Esophagus mucosa (tissue), 1 donor: Measurements from ENCODE around the gene MCC. TPM values are rescaled to one million over a fixed set of nuclear protein-coding genes. Genes with fewer than 3 reads are reported as not detected.

Source experiments
- ATAC-seq: fragments of 200-7000 bp; cut with Tn5 transposase; one replicate; pipeline ENCODE4 v1.9.1; 2020
- total RNA-seq: library from RNA; stranded (reverse); gene quantifications from one replicate; pipeline ENCODE4 v1.2.4, GENCODE V29; 2023
- donor health status: DM: yes; HTN: yes; CAD: no.

MCC gene
- total RNA-seq, 1 donor from 2014 or later, result 37.6 TPM

GRCh38 chr5:113195251-113195650 is 293.0 kb downstream of the MCC start:
- no peak for ATAC-seq

DNA sequence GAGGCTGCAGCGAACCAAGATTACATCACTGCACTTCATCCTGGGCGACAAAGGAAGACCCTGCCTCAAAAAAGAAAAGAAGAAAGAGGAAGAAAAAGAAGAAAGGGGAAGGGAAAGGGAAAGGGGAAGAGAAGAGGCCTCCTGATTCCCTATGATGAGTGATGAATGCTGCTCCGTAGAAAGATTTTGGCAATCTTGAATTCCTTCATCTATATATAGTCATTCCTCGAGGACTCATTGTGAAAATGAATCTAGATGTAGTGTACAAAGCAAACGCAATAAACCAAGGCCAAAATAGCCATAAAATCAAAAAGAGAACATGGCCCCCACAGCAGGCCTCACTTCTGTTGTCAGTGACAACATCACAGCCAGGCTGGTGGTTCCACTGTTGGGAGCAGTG is 293.7 kb downstream of the MCC start:
- no peak for ATAC-seq

DNA sequence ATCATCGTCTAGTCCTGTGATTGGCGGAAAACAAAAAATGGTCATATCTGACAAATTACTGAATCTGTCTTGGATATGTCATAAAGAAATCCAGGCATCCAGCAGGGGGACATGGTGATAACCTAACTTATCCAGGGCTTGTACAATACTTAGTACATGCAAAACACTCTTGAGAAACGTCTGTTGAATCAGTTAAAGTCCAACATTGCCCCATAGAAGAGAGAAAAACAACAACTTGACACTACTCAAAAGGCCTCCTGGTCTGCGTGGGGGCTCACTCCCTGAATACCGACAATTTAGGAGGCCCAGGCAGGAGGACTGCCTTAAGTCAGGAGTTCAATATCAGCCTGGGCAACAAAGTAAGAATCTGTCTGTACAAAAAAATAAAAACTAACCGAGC is 294.1 kb downstream of the MCC start:
- no peak for ATAC-seq

- no peak for ATAC-seq
These were observed 294.8 kb downstream of the MCC start for GRCh38 chr5:113193311-113193978.

GRCh38 chr5:113192541-113192940 is 295.7 kb downstream of the MCC start:
- peak; percentile 91 for ATAC-seq

GRCh38 chr5:113190347-113190746 is 297.9 kb downstream of the MCC start:
- peak; percentile 61 for ATAC-seq

- ATAC-seq, result no peak
These were observed 299.0 kb downstream of the MCC start for GRCh38 chr5:113189291-113189690.

GRCh38 chr5:113188436-113188835 is 299.8 kb downstream of the MCC start:
- ATAC-seq, result no peak

GRCh38 chr5:113187906-113188305 is 300.3 kb downstream of the MCC start:
- ATAC-seq, result no peak

GRCh38 chr5:113186061-113186460 is 302.2 kb downstream of the MCC start:
- ATAC-seq, result no peak

GRCh38 chr5:113183694-113184093 is 304.6 kb downstream of the MCC start:
- ATAC-seq, result no peak

DNA sequence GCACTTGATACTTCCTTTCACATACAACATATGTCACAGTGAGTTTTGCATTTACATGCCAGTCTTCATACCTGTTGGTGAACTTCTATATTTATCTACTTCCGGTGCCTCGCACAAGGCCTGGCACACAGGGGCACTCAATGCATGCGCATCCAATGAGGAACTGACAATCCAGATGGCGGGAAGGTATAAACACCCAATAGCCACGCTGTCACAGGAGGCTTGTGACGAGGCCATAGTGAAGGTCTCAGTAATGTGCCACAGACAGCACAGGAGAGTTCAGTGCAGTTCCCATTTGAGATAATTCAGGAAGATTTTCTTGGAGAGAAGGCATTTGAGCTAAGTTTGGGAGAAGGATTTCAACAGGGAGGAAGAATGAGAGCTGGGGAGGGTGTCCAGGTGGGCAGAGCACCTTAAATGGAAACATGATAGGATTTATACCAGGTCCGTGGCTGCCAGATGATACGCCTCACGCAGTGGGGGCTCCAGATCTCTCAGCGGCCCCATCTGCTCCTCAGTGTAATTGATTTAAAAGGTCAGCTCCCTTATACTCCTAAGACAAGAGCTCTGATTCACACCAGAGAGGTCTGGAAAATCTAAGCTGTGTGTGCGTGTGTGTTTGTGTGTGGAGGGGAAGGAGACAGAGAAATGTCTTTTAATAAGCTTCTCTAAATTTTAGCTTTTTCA is 305.5 kb downstream of the MCC start:
- no peak for ATAC-seq

DNA sequence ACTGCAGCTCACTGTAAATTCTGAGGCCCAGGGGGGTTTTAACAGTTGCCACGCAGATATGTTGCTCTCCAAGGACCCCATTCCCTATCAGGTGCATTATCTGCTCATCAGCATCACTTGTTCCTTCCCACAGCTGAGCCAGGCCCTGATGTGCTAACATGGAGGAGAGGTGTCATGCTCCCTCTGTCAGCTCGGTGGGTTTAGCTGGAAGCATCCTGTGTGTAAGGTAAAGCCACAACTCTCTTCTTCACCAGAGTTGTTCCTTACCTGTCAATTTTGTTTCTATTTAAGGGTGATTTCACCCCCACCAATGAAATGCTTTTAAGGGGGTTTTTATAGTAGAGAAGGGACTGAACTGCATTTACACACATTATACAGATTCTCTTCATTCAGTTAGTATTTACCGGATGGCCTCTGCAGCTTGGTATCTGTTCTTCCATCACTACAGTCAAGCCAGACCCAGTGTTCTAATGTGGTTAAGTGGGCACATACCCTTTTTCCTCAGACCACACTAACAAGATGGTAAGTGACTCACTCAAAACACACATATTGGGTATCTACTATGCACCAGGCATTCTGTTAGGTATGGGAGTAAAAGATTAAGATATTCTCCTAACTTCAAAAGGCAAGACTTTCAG is 306.3 kb downstream of the MCC start:
- no peak for ATAC-seq

GRCh38 chr5:113181409-113181808 is 306.8 kb downstream of the MCC start:
- ATAC-seq, result no peak

GRCh38 chr5:113179156-113179555 is 309.1 kb downstream of the MCC start:
- ATAC-seq, result no peak

DNA sequence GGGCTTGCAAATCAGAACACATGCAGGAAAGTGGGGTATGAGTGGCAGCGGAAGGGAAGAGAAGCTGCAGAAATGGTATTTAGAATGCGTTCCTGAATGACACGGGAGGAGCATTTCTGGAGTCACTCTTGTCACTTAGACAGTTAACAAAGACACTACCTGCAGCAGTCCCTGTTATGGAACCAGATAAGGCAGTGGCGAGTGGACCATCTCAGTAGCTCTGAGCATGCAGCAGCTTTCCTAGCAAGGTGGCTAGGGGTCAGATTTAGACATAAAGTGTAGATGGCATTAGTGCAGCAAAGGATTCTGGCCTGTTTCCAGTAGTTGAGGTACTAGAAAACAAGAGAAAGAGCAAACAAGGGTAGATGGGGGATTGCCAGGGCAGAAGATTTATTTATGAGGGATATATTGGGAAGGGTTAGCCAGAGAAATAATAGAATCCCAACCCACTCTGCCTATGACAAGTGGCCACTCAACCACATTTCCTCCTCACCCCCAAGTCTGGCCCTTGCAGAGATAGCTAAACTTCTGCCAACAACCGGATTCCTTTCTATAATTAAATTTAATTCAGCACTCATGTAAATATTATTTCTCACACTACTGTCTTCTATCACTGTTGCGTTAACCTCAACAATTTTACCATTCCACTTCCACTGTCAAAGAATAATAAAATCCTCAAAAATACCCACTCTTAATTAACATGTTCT is 310.0 kb downstream of the MCC start:
- ATAC-seq, result no peak

DNA sequence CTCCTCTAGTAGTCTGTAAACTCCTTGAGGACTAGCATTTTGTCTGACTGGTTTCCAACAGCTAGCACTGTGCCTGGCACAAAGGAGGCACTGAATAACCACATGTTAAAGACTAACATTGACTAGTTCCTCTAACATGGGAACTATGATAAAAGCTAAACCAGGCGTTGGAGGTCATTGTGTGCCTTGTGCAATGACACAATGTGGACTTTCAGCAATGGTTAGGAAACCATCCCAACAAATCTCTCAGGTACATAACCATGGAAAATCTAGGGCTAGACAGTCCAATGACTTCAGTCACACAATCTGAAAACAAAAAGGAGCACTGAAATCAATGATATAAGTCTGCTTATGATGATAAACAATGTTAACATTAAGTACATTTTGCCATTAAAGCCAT is 311.0 kb downstream of the MCC start:
- ATAC-seq, result no peak

DNA sequence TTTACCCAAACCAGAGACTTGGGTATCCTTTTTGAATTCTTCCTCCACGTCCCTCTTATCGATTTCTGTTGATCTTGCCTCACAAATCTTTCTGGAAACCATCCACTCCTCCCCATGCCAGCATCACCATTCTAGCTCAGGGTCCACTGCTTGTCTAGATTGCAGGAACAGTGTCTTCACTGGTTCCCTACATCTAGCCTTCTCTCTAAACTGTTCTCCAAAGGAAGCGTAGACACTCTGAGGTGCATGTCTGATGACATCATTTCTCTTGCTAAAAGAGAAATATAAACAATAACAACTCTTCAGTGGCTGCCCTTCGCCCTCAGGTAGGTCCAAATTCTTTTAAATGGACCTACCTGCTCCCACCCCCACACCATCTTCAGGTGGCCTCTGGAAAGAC is 311.5 kb downstream of the MCC start:
- no peak for ATAC-seq

GRCh38 chr5:113176196-113176595 is 312.1 kb downstream of the MCC start:
- no peak for ATAC-seq

DNA sequence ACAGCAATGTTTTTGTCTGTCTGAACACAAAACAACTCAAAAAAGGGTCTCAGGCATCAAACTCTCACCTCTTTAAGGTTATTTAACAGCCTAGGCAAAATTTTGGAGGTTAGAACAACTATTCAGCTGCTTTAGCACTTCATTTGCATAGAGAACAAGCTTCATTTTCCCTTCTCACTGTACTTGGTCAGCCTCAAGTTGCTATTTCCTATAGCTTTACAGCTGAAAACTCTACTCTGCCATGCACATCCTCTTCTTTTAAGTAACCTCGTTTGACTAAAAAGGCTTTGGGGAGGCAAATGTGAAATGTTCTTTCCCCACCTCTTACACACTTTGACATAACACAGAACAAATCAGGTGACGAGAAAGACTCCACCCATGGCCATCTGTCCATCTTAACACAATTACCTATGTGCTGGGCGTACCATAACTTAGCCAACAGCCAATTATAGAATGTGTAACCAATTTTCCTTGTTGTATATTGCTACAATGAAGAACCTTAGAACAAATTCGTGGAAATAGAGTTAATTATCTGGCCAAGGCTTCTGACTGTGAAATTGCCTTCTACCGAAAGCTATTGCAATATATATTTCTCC is 315.9 kb downstream of the MCC start:
- ATAC-seq, result no peak

GRCh38 chr5:113171520-113171919 is 316.7 kb downstream of the MCC start:
- no peak for ATAC-seq

DNA sequence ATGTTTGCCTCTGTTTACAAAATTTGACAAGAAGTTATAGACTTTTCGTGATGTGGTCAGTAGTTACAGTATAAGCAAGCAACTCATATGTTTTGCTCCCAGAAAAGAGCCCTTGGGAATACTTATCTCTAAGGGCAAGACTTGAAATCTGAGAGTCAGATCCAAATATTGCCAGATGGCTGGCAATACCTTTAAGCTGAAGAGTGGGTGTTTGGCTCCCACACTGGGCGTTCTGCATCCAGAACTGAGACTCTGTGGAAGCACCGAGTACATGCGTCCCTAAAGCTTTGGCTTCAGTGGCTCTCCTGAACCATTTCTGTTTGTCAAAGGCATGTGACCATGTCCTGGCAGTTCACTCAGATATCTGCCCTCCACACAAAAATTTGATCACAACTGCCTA is 317.5 kb downstream of the MCC start:
- ATAC-seq, result no peak

DNA sequence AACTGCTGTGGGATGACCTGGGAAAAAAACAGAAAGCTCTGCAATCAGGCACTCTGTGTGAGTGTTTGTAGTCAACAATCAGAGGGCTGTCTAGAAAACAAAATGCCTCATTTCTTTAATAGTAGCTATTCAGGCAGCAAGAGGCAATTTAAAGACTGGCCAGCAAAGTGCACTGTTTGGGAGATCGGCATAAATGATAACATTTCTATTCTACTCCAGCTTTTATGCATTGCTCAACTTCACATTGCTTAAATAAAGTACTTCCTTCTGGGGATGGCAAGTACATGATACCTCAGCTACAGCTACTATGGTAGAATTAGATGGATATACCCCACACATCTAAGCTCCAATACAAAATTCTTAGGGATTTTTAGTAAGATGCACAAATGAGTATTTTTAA is 318.5 kb downstream of the MCC start:
- no peak for ATAC-seq
